GM23248 (cell line): ENCODE measurements around the gene FGF21.

Experiments
- EZH2 ChIP-seq: fragments of 200-600 bp; sonication (generic); IDR thresholded peaks from 2 replicates; pipeline ENCODE4 v1.6.1; 2018; ENCODE audit warnings: antibody characterized with exemption, mild to moderate bottlenecking; ENCODE audit not compliant: insufficient read depth, poor library complexity, severe bottlenecking
- EZH2phosphoT487 ChIP-seq: fragments of 200-600 bp; sonication (generic); IDR thresholded peaks from 2 replicates; pipeline ENCODE4 v1.6.1; 2018; ENCODE audit warnings: antibody characterized with exemption, moderate library complexity, mild to moderate bottlenecking, low read depth; ENCODE audit not compliant: insufficient read depth

DNA sequence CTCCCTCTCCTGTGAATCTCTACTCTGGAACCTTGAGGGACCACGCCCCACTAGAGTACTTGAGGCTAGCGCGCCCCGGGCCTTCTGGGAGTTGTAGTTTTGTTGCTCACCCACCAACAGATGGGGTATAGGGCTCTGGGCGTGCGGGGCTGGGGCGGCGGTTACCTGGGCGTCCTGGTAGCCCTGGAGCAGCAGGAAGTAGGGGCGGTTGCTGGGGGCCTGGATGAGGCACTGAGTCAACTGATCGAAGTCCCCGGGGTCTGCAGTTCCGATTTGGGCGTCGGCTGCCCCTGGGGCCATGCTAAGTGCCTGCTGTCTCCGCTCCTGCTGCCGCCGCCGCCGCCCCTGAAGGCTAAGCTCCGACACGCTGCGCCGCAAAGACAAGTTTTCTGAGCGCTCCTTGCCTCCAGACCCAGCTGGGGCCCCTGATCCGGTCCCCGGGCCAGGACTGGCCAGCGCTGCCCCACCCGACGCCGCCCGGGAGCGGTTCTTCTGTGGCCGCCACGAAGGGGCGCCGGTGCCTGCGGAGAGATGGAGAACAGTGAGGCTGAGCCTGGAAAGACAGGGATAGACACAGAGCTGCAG lies 20.2 kb upstream of the FGF21 start:
- TF ChIP-seq EZH2 (no peak), EZH2phosphoT487 (no peak)
